Neural progenitor cell (in vitro differentiated cells): ENCODE measurements around the gene NCBP3. TPM values are rescaled to one million over a fixed set of nuclear protein-coding genes. Genes with fewer than 3 reads are reported as not detected.
A peak's percentile ranks its signal among the peaks of the same experiment; 100 is the strongest.

Experiments
- DNase-seq: peaks from one replicate; pipeline ENCODE4 v3.0.0-alpha.2; 2016; ENCODE audit warnings: low spot score
- H2AFZ ChIP-seq: fragments of 200-600 bp; sonication (generic); replicated peaks from 2 replicates; pipeline ENCODE4 v1.6.1; 2016; ENCODE audit warnings: antibody characterized with exemption
- H3F3A ChIP-seq: fragments of 200-600 bp; sonication (generic); 2 replicates; pipeline ENCODE4 v1.6.1; 2016; ENCODE audit warnings: antibody characterized with exemption, low read depth
- H3K27ac ChIP-seq: fragments of 200-600 bp; sonication (generic); 2 replicates; pipeline ENCODE4 v1.5.1; 2016; ENCODE audit warnings: mild to moderate bottlenecking
- H3K27me3 ChIP-seq: fragments of 200-600 bp; sonication (generic); 2 replicates; pipeline ENCODE4 v1.6.1; 2016; ENCODE audit warnings: mild to moderate bottlenecking, moderate library complexity
- H3K36me3 ChIP-seq: fragments of 200-600 bp; sonication (generic); 2 replicates; pipeline ENCODE4 v1.5.1; 2016
- H3K4me1 ChIP-seq: fragments of 200-600 bp; sonication (generic); 2 replicates; pipeline ENCODE4 v1.6.1; 2016; ENCODE audit warnings: mixed run types
- H3K4me2 ChIP-seq: fragments of 200-600 bp; sonication (generic); 2 replicates; pipeline ENCODE4 v1.6.1; 2016
- H3K4me3 ChIP-seq: fragments of 200-600 bp; sonication (generic); 2 replicates; pipeline ENCODE4 v1.5.1; 2016
- H3K79me2 ChIP-seq: fragments of 200-600 bp; sonication (generic); 2 replicates; pipeline ENCODE4 v1.6.1; 2016; ENCODE audit warnings: low read depth
- H3K9ac ChIP-seq: fragments of 200-600 bp; sonication (generic); 2 replicates; pipeline ENCODE4 v1.6.1; 2016
- H3K9me3 ChIP-seq: fragments of 200-600 bp; sonication (generic); 2 replicates; pipeline ENCODE4 v1.5.1; 2016; ENCODE audit warnings: low read depth
- H4K20me1 ChIP-seq: fragments of 200-600 bp; sonication (generic); 2 replicates; pipeline ENCODE4 v1.6.1; 2016; ENCODE audit warnings: low read depth
- H3K27ac Mint-ChIP-seq: 3 replicates; pipeline ENCODE4 v1.8.0; 2021; ENCODE audit warnings: mixed read lengths
- H3K27me3 Mint-ChIP-seq: 2 replicates; pipeline ENCODE4 v1.8.0; 2022; ENCODE audit warnings: low read depth, mild to moderate bottlenecking, inconsistent platforms, moderate library complexity, mixed read lengths; ENCODE audit not compliant: insufficient read depth
- H3K36me3 Mint-ChIP-seq: 3 replicates; pipeline ENCODE4 v1.8.0; 2021; ENCODE audit warnings: mixed read lengths
- H3K4me1 Mint-ChIP-seq: 3 replicates; pipeline ENCODE4 v1.8.0; 2021; ENCODE audit warnings: mixed read lengths
- H3K4me3 Mint-ChIP-seq: 3 replicates; pipeline ENCODE4 v1.8.0; 2021; ENCODE audit warnings: mild to moderate bottlenecking, moderate library complexity, mixed read lengths
- H3K9me3 Mint-ChIP-seq: 3 replicates; pipeline ENCODE4 v1.8.0; 2020; ENCODE audit warnings: mixed read lengths
- CTCF ChIP-seq: fragments of 200-600 bp; sonication (generic); IDR thresholded peaks from 2 replicates; pipeline ENCODE4 v1.5.1; 2017; ENCODE audit warnings: antibody characterized with exemption, mild to moderate bottlenecking
- EZH2 ChIP-seq: fragments of 200-600 bp; sonication (generic); IDR thresholded peaks from 2 replicates; pipeline ENCODE4 v1.6.1; 2017; ENCODE audit warnings: antibody characterized with exemption, mild to moderate bottlenecking, moderate library complexity
- EZH2phosphoT487 ChIP-seq: fragments of 200-600 bp; sonication (generic); IDR thresholded peaks from 2 replicates; pipeline ENCODE4 v1.6.1; 2017; ENCODE audit warnings: antibody characterized with exemption
- total RNA-seq: library from RNA; depleted of rRNA; stranded (reverse); fragments of >200 nt; gene quantifications from 2 replicates; pipeline ENCODE4 v1.2.3, GENCODE V29; 2015; ENCODE audit warnings: low replicate concordance

Gene NCBP3
- total RNA-seq, 1 donor from 2014 or later: 55.7 TPM

DNA sequence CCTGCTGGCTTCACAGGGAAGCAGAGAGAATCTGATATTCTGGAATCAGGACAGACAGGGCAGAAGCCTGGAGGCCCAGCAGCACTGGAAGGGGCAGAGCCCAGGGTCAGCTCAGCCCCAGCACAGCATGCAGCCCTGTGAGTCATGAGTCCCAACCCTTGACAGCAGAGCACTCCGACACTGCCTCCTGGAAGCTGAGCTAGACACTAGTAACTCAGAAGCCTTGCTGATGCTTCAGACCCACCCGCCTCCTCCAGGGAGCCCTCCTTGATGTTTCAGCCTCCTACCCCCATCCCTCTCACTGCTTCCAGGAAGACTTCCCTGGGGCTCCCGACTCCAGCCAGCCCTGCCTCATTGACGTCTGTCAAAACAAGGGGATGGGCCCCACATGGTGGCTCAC, 39.9 kb upstream of the NCBP3 start:
- H3K4me1 Mint-ChIP-seq: peaks cover 23% of the 10 kb centered on the region
- Histone ChIP-seq H3K4me1 (peaks cover 7% of the 10 kb centered on the region), H3K79me2 (no peaks in the 10 kb centered on the region), H3K9me3 (no peaks in the 10 kb centered on the region), H3K4me3 (no peak overlapping the region), H3K27ac (no peak overlapping the region), H3K9ac (no peak overlapping the region), H3K36me3 (no peaks in the 10 kb centered on the region), H3F3A (no peaks in the 10 kb centered on the region), H2AFZ (no peak overlapping the region), H4K20me1 (peaks cover 6% of the 10 kb centered on the region), H3K27me3 (no peaks in the 10 kb centered on the region), H3K4me2 (no peak overlapping the region)
- H3K9me3 Mint-ChIP-seq: no peaks in the 10 kb centered on the region
- no peak for DNase-seq
- H3K36me3 Mint-ChIP-seq: peaks cover 2% of the 10 kb centered on the region
- no peak overlapping the region for H3K4me3 Mint-ChIP-seq
- H3K27me3 Mint-ChIP-seq: peaks cover 7% of the 10 kb centered on the region
- H3K27ac Mint-ChIP-seq: peak overlapping the region; percentile 40
- TF ChIP-seq EZH2phosphoT487 (no peak), EZH2 (no peak), CTCF (no peak)

GRCh38 chr17:3885271-3885670, 39.2 kb upstream of the NCBP3 start:
- no peak overlapping the region for H3K4me3 Mint-ChIP-seq
- H3K4me1 ChIP-seq: peaks cover 7% of the 10 kb centered on the region
- H2AFZ ChIP-seq: no peak overlapping the region
- no peaks in the 10 kb centered on the region for H3K27me3 ChIP-seq
- no peak overlapping the region for H3K4me2 ChIP-seq
- H3K4me1 Mint-ChIP-seq: peaks cover 21% of the 10 kb centered on the region
- no peaks in the 10 kb centered on the region for H4K20me1 ChIP-seq
- no peaks in the 10 kb centered on the region for H3K79me2 ChIP-seq
- no peak overlapping the region for H3K4me3 ChIP-seq
- H3K27ac Mint-ChIP-seq: no peak overlapping the region
- TF ChIP-seq CTCF (no peak), EZH2 (no peak), EZH2phosphoT487 (no peak)
- H3K9me3 Mint-ChIP-seq: no peaks in the 10 kb centered on the region
- peaks cover 2% of the 10 kb centered on the region for H3K36me3 Mint-ChIP-seq
- no peak for DNase-seq
- H3K9ac ChIP-seq: no peak overlapping the region
- H3K36me3 ChIP-seq: no peaks in the 10 kb centered on the region
- H3K27me3 Mint-ChIP-seq: peaks cover 5% of the 10 kb centered on the region
- no peak overlapping the region for H3K27ac ChIP-seq
- no peaks in the 10 kb centered on the region for H3K9me3 ChIP-seq
- H3F3A ChIP-seq: no peaks in the 10 kb centered on the region

GRCh38 chr17:3884188-3884587, 38.1 kb upstream of the NCBP3 start:
- no peak overlapping the region for H2AFZ ChIP-seq
- peaks cover 18% of the 10 kb centered on the region for H3K4me1 ChIP-seq
- H4K20me1 ChIP-seq: no peaks in the 10 kb centered on the region
- TF ChIP-seq CTCF: no peak
- no peak for TF ChIP-seq EZH2phosphoT487
- no peak for TF ChIP-seq EZH2
- H3K4me2 ChIP-seq: no peak overlapping the region
- no peaks in the 10 kb centered on the region for H3K9me3 Mint-ChIP-seq
- no peaks in the 10 kb centered on the region for H3K27me3 ChIP-seq
- H3K9ac ChIP-seq: no peak overlapping the region
- no peak overlapping the region for H3K27ac Mint-ChIP-seq
- no peaks in the 10 kb centered on the region for H3K9me3 ChIP-seq
- no peaks in the 10 kb centered on the region for H3K36me3 ChIP-seq
- H3K4me3 ChIP-seq: no peak overlapping the region
- DNase-seq: no peak
- no peak overlapping the region for H3K27ac ChIP-seq
- no peak overlapping the region for H3K4me3 Mint-ChIP-seq
- H3K36me3 Mint-ChIP-seq: peaks cover 2% of the 10 kb centered on the region
- H3F3A ChIP-seq: peaks cover 6% of the 10 kb centered on the region
- H3K79me2 ChIP-seq: no peaks in the 10 kb centered on the region
- H3K4me1 Mint-ChIP-seq: peaks cover 31% of the 10 kb centered on the region
- H3K27me3 Mint-ChIP-seq: peaks cover 4% of the 10 kb centered on the region
